Left forelimb (tissue), 1 donor: ENCODE results near the gene CMIP.

Source experiments
- DNase-seq: peaks from one replicate; pipeline ENCODE4 v3.0.0-alpha.2; 2018; ENCODE audit warnings: low spot score

The CMIP gene

GRCh38 chr16:81535679-81536360 is 91.2 kb downstream of the CMIP start:
- DNase-seq: no peak

- no peak for DNase-seq
Observed at GRCh38 chr16:81536648-81537047, 92.0 kb downstream of the CMIP start.

- no peak for DNase-seq
Observed at GRCh38 chr16:81537721-81538561, 93.3 kb downstream of the CMIP start.

- DNase-seq: no peak
Observed at GRCh38 chr16:81539009-81539758, 94.6 kb downstream of the CMIP start.

DNA sequence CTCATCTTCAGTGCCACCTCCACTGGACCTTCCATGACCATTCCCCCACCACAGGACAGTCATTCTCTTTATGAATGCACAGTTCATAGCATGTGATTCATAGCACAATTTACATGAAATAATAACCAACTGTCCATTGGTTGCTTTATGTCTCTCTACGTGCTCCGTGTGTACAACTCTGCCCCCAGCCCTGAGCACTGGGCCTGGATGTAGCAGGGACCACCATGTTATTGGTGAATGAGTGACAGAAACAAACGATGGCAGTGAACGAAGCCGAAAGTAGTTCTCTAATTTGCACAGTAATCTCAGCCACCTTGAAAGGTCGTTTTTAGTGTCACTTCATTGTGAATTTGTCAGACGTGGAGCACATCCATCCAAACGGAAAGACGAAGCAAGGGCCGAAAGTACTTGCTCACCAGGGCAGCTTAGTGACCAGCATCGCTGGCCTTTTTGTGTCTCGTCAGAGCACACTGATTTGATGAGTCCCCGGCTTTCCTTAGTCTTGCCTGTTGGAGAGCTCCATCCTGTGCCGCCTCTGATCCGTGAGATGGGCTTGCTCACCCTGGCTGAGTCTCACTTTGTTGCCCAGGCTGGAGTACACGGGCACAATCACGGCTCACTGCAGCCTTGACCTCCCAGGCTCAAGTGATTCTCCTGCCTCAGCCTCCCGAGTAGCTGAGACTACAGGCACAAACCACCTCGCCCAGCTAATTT is 95.3 kb downstream of the CMIP start:
- DNase-seq: no peak

- no peak for DNase-seq
Observed at GRCh38 chr16:81541314-81541713, 96.7 kb downstream of the CMIP start.

DNA sequence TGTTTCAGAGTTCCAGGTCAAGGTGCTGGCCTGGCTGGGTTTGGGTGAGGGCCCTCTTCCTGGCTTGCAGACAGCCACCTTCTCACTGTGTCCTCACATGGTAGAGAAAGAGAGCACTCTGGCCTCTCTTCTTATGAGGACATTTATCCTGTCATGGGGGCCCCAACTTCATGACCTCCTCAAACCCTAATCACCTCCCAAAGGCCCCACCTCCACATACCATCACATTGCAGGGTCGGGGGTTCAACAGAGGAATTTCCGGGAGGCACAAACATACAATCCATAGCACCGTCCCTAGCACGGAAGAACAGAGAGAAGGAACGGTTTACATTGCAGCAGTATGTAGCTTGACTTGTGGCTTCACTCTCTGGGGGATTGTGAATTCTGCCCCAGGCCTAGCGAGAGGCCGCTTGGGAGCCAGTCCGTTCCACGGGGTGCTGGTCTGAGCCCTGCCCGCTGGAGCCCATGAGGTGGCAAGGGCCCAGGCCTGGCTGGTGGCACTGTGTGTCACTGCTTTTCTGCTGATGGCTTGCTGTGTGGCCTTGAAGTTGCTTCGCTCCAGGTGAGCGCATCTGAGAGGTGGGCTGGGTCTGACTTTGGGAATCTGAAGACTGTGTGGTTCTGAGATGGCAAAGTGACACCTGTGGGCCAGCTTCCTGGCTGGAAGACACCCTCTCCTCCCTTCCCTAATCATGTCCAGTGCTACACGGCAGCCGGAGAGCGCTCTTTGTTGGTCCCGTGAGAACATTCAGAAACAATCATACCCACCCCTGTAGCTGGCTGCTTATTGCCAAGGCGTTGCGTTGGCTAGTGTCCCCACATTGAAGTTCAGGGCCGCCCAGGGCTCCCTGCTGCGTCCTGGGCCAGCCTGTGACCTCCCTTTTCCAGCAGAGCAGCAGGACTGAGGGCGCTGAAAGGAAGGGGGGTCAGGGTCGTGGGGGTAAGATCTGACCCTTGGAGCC is 98.3 kb downstream of the CMIP start:
- no peak for DNase-seq

DNA sequence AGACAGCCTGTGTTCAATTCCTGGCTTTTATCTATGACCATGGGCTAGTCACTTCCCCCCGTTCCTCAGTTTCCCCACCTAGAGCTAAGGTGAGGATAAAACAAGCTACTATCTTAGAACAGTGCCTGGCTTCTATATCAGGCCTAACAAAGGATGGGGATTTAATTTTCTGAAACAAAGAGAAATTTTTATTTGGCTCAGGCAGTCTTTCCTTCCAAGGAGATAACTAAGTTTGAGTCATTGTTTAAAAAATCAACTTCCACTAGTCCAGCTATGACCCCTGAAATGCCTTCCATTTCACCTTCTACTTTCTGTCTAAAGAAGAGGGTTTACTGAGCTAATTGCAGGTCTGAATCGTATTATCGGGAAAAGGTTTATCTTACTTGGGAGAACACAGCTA is 99.0 kb downstream of the CMIP start:
- DNase-seq: no peak

DNA sequence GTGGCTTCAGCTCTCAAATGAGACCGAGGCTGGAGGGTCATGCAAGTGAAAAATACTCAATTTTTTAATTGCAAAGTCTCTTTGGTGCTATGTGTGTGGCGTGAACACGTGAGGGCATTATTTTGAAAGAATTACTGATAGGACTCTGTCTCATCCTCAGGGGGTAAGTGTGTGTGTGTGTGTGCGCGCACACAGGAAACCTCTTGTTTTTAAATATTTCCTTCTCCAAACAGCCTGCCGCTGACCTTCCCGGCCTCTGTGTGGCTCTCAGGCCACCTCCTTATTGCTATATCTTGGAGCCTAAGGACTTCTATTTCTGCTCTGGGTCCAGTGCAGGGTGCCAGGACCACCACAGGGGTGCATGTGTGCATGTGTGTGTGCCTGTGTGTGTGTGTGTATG is 99.7 kb downstream of the CMIP start:
- no peak for DNase-seq

GRCh38 chr16:81544700-81545271 is 100.2 kb downstream of the CMIP start:
- no peak for DNase-seq

GRCh38 chr16:81545470-81546250 is 101.1 kb downstream of the CMIP start:
- DNase-seq: no peak

- no peak for DNase-seq
Observed at GRCh38 chr16:81546781-81547180, 102.2 kb downstream of the CMIP start.

GRCh38 chr16:81547194-81547938 is 102.8 kb downstream of the CMIP start:
- no peak for DNase-seq

GRCh38 chr16:81547939-81548216 is 103.3 kb downstream of the CMIP start:
- DNase-seq: no peak

DNA sequence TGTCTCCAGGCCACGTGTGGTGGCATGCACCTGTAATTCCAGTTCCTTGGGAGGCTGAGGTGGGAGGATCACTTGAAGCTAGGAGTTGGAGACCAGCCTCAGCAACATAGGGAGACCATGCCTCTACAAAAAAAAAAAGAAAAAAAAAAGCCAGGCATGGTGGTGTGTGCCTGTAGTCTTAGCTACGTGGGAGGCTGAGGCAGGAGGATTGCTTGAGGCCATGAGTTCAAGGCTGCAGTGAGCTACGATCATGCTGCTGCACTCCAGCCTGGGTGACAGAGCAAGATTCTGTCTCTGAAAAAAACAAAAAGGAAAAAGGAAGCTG is 103.9 kb downstream of the CMIP start:
- no peak for DNase-seq

- DNase-seq: no peak
Observed at GRCh38 chr16:81548876-81549546, 104.4 kb downstream of the CMIP start.

- no peak for DNase-seq
Observed at GRCh38 chr16:81549547-81550431, 105.2 kb downstream of the CMIP start.

DNA sequence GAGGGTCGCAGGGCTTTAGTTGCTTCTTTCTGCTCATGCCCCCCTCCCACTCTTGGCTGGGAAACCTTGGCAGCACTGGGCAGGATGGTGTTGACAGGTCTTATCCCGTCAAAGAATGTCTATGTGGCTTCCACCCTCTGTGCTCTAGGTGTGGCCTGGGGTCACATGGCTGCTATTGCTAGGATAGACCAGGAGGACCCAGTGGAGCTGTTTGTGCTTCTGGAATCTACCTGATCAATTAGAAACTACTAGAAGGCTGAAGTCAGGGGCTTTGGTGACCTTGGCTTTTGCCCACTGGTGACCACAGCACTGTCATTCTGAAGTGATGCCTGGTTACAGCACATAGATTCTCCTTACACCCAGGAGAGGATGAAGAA is 105.8 kb downstream of the CMIP start:
- no peak for DNase-seq
